ENCODE results near the gene ITPR1.

Gene ITPR1

GRCh38 chr3:4805662-4806061 is 312.5 kb downstream of the ITPR1 start:
- H3K4me3 ChIP-seq = no peak overlapping the region
- no peak overlapping the region for H3K9ac ChIP-seq (ENCODE audit: insufficient read length)
- H3K36me3 ChIP-seq (ENCODE audit: insufficient read depth, low read length) = no peaks in the 10 kb centered on the region
- no peak for DNase-seq (ENCODE audit: low read depth, low spot score)
- H3K9me3 ChIP-seq (ENCODE audit: low read depth, low read length) = no peaks in the 10 kb centered on the region
- no peak for TF ChIP-seq POLR2AphosphoS5 (IDR thresholded peaks at IDR 0.05; ENCODE audit: borderline replicate concordance, low read depth, low read length)
- no peak for TF ChIP-seq EZH2 (IDR thresholded peaks at IDR 0.05)
- TF ChIP-seq FOXP2 (optimal IDR thresholded peaks at IDR 0.05; ENCODE audit: control extremely low read depth, extremely low read length, insufficient read depth) = no peak
- no peak overlapping the region for H3K27ac ChIP-seq

DNA sequence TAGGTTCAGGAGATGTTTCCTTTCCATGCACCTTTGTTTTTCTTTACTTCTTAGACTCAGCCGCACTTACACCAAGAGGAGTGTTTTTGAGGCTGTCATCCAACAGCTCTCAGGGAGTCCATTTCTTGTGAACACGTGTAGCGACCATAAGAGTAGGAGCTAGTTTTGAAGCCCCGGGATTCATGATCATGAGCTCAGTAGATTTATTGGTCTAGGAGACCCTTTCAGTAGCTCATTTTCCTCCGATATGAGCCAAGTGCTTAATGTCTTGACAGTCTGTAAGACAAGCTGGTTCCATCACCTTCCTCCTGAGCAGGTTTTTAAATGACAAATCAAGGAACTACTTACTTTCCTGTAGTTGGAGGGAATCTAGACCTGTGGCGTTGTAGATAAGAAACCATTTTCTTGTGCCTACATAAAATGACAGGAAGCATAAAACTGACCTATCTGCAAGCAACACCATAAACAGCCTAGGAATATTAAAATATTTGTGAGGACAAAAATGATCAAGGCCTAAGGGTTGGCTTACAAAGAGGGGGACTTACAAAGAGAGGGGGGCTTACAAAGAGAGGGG is 313.5 kb downstream of the ITPR1 start:
- no peaks in the 10 kb centered on the region for H3K36me3 ChIP-seq (ENCODE audit: insufficient read depth, low read length)
- TF ChIP-seq EZH2 (IDR thresholded peaks at IDR 0.05) (no peak), FOXP2 (optimal IDR thresholded peaks at IDR 0.05; ENCODE audit: control extremely low read depth, extremely low read length, insufficient read depth) (no peak)
- no peaks in the 10 kb centered on the region for H3K9me3 ChIP-seq (ENCODE audit: low read depth, low read length)
- no peak overlapping the region for H3K4me3 ChIP-seq
- H3K27ac ChIP-seq = no peak overlapping the region
- no peak for DNase-seq (ENCODE audit: low read depth, low spot score)
- no peak overlapping the region for H3K9ac ChIP-seq (ENCODE audit: insufficient read length)

GRCh38 chr3:4807381-4808280 is 314.5 kb downstream of the ITPR1 start:
- H3K9me3 ChIP-seq (ENCODE audit: low read depth, low read length) = no peaks in the 10 kb centered on the region
- H3K27ac ChIP-seq = no peak overlapping the region
- DNase-seq (ENCODE audit: low read depth, low spot score) = no peak
- H3K36me3 ChIP-seq (ENCODE audit: insufficient read depth, low read length) = no peaks in the 10 kb centered on the region
- H3K9ac ChIP-seq (ENCODE audit: insufficient read length) = no peak overlapping the region
- TF ChIP-seq EZH2 (IDR thresholded peaks at IDR 0.05) (no peak), FOXP2 (optimal IDR thresholded peaks at IDR 0.05; ENCODE audit: control extremely low read depth, extremely low read length, insufficient read depth) (no peak)
- no peak overlapping the region for H3K4me3 ChIP-seq

GRCh38 chr3:4808637-4809036 is 315.5 kb downstream of the ITPR1 start:
- H3K27ac ChIP-seq = no peak overlapping the region
- H3K36me3 ChIP-seq (ENCODE audit: insufficient read depth, low read length) = no peaks in the 10 kb centered on the region
- DNase-seq (ENCODE audit: low read depth, low spot score) = no peak
- H3K4me3 ChIP-seq = no peak overlapping the region
- TF ChIP-seq FOXP2 (optimal IDR thresholded peaks at IDR 0.05; ENCODE audit: control extremely low read depth, extremely low read length, insufficient read depth) (no peak), EZH2 (IDR thresholded peaks at IDR 0.05) (no peak), POLR2AphosphoS5 (IDR thresholded peaks at IDR 0.05; ENCODE audit: borderline replicate concordance, low read depth, low read length) (no peak)
- H3K9me3 ChIP-seq (ENCODE audit: low read depth, low read length) = no peaks in the 10 kb centered on the region
- H3K9ac ChIP-seq (ENCODE audit: insufficient read length) = no peak overlapping the region

DNA sequence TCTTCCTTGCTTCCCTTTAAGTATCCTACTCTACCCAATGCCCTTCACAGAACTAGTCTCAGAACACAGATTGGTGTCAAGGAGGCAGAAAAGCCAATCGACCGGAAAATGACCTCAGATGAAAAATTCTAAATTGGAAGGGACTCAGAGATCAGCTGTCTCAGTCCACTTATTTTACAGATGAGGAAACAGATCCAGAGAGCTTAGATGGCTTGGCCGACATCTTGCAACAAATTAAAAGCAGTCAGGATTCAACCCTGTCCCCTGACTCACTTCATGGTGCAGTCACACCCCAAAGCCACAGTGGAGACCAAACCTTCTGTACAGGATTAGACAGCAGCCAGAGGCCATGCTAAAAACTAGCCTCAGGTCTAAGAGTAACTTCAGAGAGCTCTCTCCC is 316.8 kb downstream of the ITPR1 start:
- H3K36me3 ChIP-seq (ENCODE audit: insufficient read depth, low read length) = no peaks in the 10 kb centered on the region
- TF ChIP-seq FOXP2 (optimal IDR thresholded peaks at IDR 0.05; ENCODE audit: control extremely low read depth, extremely low read length, insufficient read depth) = no peak
- TF ChIP-seq EZH2 (IDR thresholded peaks at IDR 0.05) = no peak
- TF ChIP-seq POLR2AphosphoS5 (IDR thresholded peaks at IDR 0.05; ENCODE audit: borderline replicate concordance, low read depth, low read length) = no peak
- no peak overlapping the region for H3K9ac ChIP-seq (ENCODE audit: insufficient read length)
- no peak overlapping the region for H3K27ac ChIP-seq
- H3K4me3 ChIP-seq = no peak overlapping the region
- DNase-seq (ENCODE audit: low read depth, low spot score) = no peak
- H3K9me3 ChIP-seq (ENCODE audit: low read depth, low read length) = no peaks in the 10 kb centered on the region

DNA sequence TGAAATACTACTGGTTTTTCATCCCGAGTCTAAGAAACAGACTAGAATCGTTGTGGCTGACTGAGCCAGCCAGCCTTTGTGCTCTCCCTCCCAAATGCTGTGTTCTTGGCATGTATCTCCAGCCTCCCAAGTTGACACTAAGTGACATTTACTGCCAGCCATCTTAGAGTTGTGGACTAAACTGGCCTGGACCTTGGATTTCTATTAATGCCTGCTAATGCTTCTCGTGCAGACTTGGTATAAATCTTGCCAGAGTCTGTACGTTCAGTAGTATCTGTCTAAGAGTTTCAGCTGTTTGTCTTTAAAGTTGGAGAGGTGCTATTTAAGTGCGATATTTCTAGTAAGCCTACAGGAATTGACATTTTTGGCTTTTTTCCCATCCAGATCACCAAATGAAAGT is 319.4 kb downstream of the ITPR1 start:
- Histone ChIP-seq H3K4me3 (no peak overlapping the region), H3K27ac (no peak overlapping the region), H3K36me3 (ENCODE audit: insufficient read depth, low read length) (no peaks in the 10 kb centered on the region), H3K9ac (ENCODE audit: insufficient read length) (no peak overlapping the region), H3K9me3 (ENCODE audit: low read depth, low read length) (no peaks in the 10 kb centered on the region)
- TF ChIP-seq FOXP2 (optimal IDR thresholded peaks at IDR 0.05; ENCODE audit: control extremely low read depth, extremely low read length, insufficient read depth) (no peak), EZH2 (IDR thresholded peaks at IDR 0.05) (no peak), POLR2AphosphoS5 (IDR thresholded peaks at IDR 0.05; ENCODE audit: borderline replicate concordance, low read depth, low read length) (no peak)
- DNase-seq (ENCODE audit: low read depth, low spot score) = no peak

- H3K36me3 ChIP-seq (ENCODE audit: insufficient read depth, low read length) = no peaks in the 10 kb centered on the region
- H3K27ac ChIP-seq = no peak overlapping the region
Measured at GRCh38 chr3:4813909-4814304, 320.8 kb downstream of the ITPR1 start.

GRCh38 chr3:4814305-4814903 is 321.3 kb downstream of the ITPR1 start:
- no peak for DNase-seq (ENCODE audit: low read depth, low spot score)
- Histone ChIP-seq H3K36me3 (ENCODE audit: insufficient read depth, low read length) (no peaks in the 10 kb centered on the region), H3K27ac (no peak overlapping the region), H3K4me3 (no peak overlapping the region), H3K9me3 (ENCODE audit: low read depth, low read length) (no peaks in the 10 kb centered on the region), H3K9ac (ENCODE audit: insufficient read length) (no peak overlapping the region)
- no peak for TF ChIP-seq FOXP2 (optimal IDR thresholded peaks at IDR 0.05; ENCODE audit: control extremely low read depth, extremely low read length, insufficient read depth)
- no peak for TF ChIP-seq POLR2AphosphoS5 (IDR thresholded peaks at IDR 0.05; ENCODE audit: borderline replicate concordance, low read depth, low read length)
- TF ChIP-seq EZH2 (IDR thresholded peaks at IDR 0.05) = no peak

More at GRCh38 chr3:4813909-4814304, 320.8 kb downstream of the ITPR1 start:
- Histone ChIP-seq H3K9me3 (ENCODE audit: low read depth, low read length) (no peaks in the 10 kb centered on the region), H3K9ac (ENCODE audit: insufficient read length) (no peak overlapping the region), H3K4me3 (no peak overlapping the region)
- DNase-seq (ENCODE audit: low read depth, low spot score) = no peak
- no peak for TF ChIP-seq EZH2 (IDR thresholded peaks at IDR 0.05)
- no peak for TF ChIP-seq POLR2AphosphoS5 (IDR thresholded peaks at IDR 0.05; ENCODE audit: borderline replicate concordance, low read depth, low read length)
- TF ChIP-seq FOXP2 (optimal IDR thresholded peaks at IDR 0.05; ENCODE audit: control extremely low read depth, extremely low read length, insufficient read depth) = no peak

All from SK-N-MC (cell line).